Body of pancreas (tissue), 4 donors: ENCODE results near the gene LIPT2.

ENCODE experiments used
- POLR2A ChIP-seq, 3 donors: fragments of 450-650 bp; IDR thresholded peaks; one replicate each; pipeline ENCODE4 v1.6.1; 2016; ENCODE audit warnings: antibody characterized with exemption in 3 of 3, mild to moderate bottlenecking in 2 of 3
- TF ChIP-seq, protein P1 (sequence below), 7 experiments: fragments of 450-650 bp in 4 of 7; fragments of 200-600 bp in 3 of 7; sonication (generic) in 3 of 7; IDR thresholded peaks; one replicate each; pipeline ENCODE4 v1.5.1; 2016 to 2019; ENCODE audit warnings: antibody characterized with exemption in 7 of 7

DNA sequence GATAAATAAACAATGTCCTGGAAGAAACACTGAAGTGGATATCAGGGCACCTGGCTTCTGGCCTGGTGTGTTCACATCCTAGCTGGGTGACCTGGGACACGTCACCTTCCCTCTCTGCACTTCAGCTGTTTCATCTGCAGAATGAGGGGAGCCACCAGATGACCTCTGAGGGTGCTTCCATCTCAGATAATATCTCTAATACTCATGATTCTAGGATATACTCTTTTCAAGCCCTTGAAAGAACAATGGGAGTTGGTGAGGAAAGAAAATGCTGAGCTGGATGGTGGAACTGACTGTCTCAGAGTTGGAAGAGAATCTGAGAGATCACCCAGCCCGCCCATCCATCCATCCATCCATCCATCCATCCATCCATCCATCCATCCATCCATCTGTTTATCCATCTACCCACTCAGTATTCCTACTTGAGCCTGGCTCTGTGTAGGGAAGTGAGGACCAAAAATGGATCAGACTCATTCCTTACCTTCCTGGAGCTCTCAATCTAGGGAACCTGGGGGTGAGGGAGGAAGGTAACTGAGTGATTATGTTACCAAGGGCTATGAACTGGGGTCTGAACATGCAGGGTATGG, 28.2 kb upstream of the LIPT2 start:
- TF ChIP-seq, protein P1, sequence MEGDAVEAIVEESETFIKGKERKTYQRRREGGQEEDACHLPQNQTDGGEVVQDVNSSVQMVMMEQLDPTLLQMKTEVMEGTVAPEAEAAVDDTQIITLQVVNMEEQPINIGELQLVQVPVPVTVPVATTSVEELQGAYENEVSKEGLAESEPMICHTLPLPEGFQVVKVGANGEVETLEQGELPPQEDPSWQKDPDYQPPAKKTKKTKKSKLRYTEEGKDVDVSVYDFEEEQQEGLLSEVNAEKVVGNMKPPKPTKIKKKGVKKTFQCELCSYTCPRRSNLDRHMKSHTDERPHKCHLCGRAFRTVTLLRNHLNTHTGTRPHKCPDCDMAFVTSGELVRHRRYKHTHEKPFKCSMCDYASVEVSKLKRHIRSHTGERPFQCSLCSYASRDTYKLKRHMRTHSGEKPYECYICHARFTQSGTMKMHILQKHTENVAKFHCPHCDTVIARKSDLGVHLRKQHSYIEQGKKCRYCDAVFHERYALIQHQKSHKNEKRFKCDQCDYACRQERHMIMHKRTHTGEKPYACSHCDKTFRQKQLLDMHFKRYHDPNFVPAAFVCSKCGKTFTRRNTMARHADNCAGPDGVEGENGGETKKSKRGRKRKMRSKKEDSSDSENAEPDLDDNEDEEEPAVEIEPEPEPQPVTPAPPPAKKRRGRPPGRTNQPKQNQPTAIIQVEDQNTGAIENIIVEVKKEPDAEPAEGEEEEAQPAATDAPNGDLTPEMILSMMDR (IDR thresholded peaks at IDR 0.05) = no peak
- TF ChIP-seq POLR2A (IDR thresholded peaks at IDR 0.05) = no peak
